Adrenal gland (tissue), 5 donors: Measurements from ENCODE around the gene FRK.
"Not testable (repeated sequence)": the region's sequence is repeated elsewhere in the genome, so short reads cannot be mapped to it uniquely, and the experiment has no call there.

Experiments
- POLR2A ChIP-seq, 2 donors: fragments of 450-650 bp; IDR thresholded peaks; one replicate each; pipeline ENCODE4 v1.6.1; 2017; ENCODE audit warnings: antibody characterized with exemption in 2 of 2, mild to moderate bottlenecking in 2 of 2, moderate library complexity in 1 of 2
- TF ChIP-seq, protein P1 (sequence below), 6 experiments: fragments of 450-650 bp in 4 of 6; fragments of 200-600 bp in 2 of 6; sonication (generic) in 1 of 6; IDR thresholded peaks; 1 replicate in 5 of 6; 2 replicates in 1 of 6; pipeline versions ENCODE4 v1.5.1 to v1.8.0; 2016 to 2021; ENCODE audit warnings: antibody characterized with exemption in 6 of 6, mild to moderate bottlenecking in 2 of 6, moderate library complexity in 1 of 6
- donor health status: DM: no; HTN: no; CAD: no.

DNA sequence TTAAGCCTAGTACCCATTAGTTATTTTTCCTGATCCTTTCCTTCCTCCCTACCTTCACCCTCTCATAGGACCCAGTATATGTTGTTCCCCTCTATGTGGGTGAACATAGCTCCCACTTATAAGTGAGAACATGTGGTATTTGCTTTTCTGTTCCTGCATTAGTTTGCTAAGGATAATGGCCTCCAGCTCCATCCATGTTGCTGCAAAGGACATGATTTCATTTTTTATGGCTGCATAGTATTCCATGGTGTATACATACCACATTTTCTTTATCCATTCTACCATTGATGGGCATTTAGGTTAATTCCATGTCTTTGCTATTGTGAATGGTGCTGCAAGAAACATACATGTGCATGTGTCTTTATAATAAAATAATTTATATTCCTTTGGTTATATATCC, 115.9 kb downstream of the FRK start:
- TF ChIP-seq, protein P1, sequence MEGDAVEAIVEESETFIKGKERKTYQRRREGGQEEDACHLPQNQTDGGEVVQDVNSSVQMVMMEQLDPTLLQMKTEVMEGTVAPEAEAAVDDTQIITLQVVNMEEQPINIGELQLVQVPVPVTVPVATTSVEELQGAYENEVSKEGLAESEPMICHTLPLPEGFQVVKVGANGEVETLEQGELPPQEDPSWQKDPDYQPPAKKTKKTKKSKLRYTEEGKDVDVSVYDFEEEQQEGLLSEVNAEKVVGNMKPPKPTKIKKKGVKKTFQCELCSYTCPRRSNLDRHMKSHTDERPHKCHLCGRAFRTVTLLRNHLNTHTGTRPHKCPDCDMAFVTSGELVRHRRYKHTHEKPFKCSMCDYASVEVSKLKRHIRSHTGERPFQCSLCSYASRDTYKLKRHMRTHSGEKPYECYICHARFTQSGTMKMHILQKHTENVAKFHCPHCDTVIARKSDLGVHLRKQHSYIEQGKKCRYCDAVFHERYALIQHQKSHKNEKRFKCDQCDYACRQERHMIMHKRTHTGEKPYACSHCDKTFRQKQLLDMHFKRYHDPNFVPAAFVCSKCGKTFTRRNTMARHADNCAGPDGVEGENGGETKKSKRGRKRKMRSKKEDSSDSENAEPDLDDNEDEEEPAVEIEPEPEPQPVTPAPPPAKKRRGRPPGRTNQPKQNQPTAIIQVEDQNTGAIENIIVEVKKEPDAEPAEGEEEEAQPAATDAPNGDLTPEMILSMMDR (IDR thresholded peaks at IDR 0.05) = not testable (repeated sequence)
- TF ChIP-seq POLR2A (IDR thresholded peaks at IDR 0.05) = not testable (repeated sequence)
